ENCODE measurements around the gene TRAPPC3.
A peak's percentile ranks its signal among the peaks of the same experiment; 100 is the strongest.

The TRAPPC3 gene

DNA sequence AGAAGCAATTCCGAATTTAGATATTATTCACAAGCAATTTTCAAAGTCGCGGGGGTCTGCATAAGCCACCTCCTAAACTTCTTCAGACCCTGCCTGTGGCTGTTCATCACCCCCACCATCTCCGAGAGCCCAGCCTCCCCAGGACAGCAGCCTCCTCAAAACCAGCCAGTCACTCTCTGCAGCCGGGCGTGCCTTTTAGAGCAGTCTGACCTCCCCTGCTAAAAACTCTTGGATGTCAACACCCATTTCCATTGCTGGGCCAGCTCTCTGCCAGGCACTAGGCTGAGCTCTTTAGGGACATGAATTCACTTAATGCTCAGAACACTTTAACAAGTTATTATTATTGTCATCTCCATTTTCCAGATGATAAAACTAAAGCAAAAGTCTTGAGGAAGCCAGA is 48.9 kb downstream of the TRAPPC3 start:
- no peak for DNase-seq (ENCODE audit: low read depth, low spot score)

GRCh38 chr1:36099681-36100341 is 49.5 kb downstream of the TRAPPC3 start:
- DNase-seq (ENCODE audit: low read depth, low spot score) = no peak

DNA sequence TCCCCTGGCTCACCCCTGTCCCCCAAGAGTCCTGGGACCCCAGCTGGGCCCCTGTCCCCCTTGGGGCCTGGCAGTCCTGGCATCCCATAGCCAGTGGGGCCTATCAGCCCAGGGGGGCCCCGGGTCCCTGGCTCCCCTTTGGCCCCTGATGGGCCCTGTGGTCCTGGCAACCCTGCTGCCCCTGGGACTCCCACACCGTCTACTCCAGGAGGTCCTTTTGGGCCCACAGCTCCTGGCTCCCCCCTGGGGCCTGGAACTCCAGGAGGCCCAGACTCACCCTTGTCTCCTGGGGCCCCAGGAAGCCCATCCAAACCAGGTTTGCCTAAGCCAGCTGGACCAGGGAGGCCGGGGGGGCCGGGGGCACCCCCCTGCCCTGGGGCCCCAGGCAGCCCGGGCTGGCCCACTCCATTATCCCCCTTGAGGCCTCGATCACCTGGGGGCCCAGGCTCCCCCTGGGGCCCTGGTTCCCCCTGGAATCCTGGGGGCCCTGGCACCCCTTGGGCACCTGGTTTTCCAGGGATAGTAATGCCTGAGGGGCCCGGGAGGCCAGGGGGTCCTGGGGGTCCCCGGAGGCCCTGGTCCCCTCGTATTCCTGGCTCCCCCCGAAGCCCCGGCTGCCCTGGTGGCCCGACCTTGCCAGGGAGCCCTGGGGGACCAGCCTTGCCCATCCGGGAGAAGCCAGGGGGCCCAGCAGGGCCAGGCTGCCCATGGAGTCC is 50.5 kb downstream of the TRAPPC3 start:
- DNase-seq (ENCODE audit: low read depth, low spot score) = no peak

DNA sequence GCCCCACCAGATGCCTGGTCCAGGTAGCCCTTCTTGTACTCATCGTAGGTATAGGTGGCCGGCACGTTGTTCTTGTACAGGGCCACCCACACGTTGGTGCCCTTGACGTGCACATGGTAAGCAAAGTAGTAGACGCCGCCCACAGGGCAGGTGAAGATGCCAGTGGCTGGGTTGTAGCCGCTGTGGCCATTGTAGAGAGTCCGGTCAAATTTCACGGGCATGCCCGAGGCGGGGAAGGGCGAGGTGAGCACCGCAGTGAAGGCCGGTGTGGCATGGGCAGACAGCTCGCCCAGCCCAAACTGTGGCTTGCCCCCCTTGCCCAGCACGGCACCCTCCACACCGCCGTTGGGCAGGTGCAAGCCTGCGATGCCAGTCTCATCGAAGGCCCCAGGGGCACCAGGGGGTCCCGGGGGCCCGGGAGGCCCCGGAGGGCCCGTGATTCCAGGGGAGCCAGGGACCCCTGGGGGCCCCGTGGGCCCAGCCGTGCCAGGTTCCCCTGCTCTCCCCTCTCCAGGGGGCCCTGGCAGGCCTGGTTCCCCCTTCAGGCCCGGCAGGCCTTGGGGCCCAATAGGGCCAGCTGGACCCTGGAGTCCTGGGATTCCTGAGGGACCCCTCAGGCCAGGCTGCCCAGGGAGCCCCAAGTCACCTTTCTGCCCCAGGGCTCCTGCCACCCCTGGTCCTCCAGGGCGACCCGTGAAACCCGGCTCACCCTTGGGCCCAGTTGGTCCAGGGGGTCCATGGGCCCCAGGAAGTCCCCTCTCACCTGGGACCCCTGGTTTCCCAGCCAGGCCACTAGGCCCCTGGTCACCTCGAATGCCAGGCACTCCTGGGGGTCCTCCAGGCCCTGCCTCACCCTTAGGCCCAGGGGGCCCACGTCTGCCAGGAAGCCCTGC is 51.3 kb downstream of the TRAPPC3 start:
- no peak for DNase-seq (ENCODE audit: low read depth, low spot score)

DNA sequence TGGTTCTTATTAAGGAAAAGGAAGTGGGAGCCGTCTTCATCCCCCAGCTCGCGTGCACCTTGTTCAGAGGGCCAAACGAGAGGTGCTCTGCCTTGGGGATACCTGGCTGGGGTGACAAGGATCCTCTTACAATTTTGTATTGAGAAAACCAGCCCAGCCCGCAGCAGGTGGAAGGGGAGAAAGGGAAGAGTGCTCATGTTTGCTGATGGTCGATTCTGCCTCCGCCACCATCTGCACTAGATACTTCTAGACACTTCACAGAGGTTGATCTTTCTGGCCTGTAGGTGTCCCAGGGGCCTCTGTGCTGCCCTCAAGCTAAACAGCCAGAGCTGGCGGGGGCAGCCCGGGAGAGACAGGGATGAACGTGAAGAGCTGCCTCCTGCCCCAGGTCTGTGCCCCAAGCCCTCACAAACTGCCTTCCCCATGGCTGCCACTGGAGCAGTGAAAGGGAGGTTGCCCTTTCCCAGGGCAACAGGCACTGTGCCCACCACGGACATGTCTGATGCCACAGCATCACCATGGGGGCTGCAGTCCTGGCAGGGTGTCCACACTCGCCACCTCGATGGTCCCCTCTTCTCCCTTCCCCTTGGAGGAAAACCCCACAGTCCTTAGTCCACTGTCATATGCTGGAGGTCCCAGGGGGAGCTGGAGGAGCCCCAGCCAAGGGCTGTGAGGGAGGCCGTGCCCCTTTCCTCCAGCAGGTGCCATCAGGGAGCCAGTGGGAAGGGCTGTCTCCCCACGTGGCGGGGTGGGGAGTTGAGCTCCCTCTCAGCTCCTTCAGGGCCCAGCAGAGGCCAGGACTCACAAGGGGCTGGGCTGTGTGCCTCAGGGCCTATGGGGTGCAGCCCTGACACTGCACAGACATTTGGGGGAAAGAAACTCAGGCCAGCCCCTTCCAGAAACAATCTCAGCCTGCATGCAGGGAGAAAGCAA is 52.5 kb downstream of the TRAPPC3 start:
- no peak for DNase-seq (ENCODE audit: low read depth, low spot score)

GRCh38 chr1:36095760-36096405 is 53.4 kb downstream of the TRAPPC3 start:
- DNase-seq (ENCODE audit: low read depth, low spot score) = no peak

DNA sequence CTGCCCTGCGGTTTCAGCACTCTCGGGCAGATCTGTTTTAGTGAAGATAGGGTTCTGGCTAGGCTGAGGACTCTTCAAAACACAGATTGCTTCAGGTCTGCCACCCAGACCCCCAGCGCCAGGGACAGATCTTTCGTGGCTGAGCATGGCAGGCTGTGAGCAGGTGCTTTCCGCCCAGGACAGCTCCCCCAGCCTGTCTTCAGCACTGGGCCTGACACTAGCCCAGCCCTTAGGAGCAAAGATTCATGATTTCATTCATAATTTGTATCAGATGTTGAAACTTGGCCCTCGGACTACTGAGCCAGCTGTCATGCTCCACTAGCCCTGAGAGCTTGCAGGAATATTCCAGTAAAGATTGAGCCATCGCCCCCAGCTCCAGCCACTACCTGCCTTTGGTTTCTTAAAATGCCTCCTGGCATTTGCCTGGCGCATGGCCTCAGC is 54.6 kb downstream of the TRAPPC3 start:
- DNase-seq (ENCODE audit: low read depth, low spot score) = no peak

DNA sequence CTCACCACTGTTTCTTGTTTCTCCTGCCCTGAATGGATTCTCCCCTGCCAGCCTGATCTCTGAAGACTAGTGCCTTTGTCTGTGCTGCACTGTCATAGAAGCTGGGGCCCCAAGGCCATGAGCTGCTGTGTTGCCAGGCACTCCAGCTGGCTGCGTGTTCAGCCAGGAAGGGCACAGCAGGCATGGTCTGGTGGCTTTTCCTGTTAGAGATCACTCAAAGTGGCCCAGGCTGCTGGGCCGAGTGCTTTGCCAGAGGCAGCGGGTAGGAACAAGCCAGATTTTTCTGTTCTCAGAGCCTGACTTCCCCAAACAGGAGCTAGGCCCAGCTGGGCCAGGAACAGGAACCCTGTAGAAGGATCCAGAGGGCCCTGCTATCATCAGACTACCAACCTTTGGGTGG is 55.4 kb downstream of the TRAPPC3 start:
- no peak for DNase-seq (ENCODE audit: low read depth, low spot score)

- no peak for DNase-seq (ENCODE audit: low read depth, low spot score)
Measured at GRCh38 chr1:36093226-36093625, 56.1 kb downstream of the TRAPPC3 start.

- DNase-seq (ENCODE audit: low read depth, low spot score) = no peak
Measured at GRCh38 chr1:36092798-36093185, 56.5 kb downstream of the TRAPPC3 start.

DNA sequence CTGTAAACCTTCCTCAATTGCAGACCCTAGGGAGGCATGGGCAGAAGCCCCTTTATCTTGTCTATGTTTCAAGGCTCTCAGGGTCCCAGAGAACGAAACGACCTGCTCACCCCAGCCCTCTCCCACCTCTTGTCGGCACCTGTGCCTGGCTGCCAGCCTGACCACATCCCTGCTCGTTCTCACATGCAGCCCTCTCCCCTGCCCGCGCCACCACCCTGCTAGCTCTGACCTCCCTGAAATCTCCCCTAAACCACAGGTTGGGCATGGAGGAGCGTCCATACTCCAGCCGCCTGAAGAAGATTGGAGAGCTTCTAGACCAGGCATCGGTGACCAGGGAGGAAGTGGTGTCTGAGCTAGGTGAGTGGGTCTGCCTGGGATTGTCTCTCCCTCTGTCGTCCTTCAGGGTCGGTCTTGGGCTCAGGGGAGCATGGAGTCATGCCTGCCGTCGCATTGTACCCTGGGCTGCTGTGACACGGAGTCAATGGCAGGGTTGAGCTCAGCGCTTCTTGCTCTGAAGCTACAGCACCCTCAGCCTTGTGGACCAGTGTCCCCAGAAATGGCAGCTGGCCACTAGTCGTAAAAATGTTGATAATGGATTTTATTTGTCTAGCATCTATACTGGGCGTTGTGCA is 57.0 kb downstream of the TRAPPC3 start:
- DNase-seq (ENCODE audit: low read depth, low spot score) = no peak

DNA sequence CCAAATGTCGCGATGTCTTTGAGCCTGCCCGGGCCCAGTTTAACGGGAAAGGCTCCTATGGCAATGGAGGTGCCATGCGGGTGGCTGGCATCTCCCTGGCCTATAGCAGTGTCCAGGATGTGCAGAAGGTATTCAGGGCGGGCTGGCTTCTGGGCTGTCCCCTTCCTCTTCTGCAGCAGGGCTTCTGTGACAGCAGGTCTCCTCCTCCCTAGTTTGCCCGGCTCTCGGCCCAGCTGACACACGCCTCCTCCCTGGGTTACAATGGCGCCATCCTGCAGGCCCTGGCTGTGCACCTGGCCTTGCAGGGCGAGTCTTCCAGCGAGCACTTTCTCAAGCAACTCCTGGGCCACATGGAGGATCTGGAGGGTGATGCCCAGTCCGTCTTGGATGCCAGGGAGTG is 57.6 kb downstream of the TRAPPC3 start:
- DNase-seq (ENCODE audit: low read depth, low spot score) = no peak

DNA sequence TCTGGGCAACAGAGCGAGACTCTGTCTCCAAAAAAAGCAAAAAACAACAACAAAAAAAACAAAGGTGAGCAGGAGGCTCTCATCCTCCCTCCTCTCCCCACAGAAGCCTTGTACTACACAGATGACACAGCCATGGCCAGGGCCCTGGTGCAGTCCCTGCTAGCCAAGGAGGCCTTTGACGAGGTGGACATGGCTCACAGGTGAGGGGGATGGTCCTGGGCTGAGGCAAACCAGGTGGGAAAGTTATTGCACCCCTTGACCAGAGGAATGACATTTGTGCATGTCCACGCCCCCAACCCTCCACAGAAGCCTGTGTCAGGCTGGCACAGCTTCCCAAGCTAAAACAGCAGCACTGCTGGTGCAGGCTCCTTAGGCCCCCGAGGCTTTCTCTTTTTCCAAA is 58.1 kb downstream of the TRAPPC3 start:
- no peak for DNase-seq (ENCODE audit: low read depth, low spot score)

DNA sequence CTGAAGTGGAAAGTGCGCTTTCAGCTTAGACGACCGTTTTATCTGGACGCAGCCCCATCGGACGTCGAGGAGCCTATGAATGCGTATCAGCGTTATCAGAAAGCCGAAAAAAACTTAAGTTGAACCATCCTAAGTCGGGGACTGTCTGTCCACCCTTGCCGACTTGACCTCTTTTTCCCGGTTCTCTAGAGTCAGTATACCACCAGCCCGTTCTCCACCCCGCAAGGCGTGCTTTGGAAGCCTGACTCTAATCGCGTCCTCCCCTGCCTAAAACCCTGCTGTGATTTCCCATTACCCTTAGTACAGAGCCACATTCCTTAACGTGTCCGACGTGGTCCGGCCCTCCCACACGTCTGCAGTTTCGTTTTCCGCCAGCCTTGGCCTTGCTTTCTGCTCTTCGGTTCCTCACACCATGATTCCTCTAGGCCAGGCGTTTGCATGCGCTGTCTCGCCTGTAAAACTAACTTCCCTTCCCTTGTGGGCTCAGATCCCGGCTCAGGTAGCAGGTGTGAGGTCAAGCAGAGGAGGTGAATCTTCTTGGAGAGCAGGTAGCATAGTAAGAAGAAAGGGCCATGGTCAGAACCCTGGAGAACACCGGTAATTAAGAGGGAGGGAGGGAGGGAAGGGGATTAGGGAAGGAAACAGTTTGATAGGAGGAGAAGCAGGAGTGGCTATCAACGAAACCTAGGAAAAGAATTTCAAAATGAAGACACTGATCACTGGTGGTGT is 59.7 kb downstream of the TRAPPC3 start:
- DNase-seq (ENCODE audit: low read depth, low spot score) = no peak

DNA sequence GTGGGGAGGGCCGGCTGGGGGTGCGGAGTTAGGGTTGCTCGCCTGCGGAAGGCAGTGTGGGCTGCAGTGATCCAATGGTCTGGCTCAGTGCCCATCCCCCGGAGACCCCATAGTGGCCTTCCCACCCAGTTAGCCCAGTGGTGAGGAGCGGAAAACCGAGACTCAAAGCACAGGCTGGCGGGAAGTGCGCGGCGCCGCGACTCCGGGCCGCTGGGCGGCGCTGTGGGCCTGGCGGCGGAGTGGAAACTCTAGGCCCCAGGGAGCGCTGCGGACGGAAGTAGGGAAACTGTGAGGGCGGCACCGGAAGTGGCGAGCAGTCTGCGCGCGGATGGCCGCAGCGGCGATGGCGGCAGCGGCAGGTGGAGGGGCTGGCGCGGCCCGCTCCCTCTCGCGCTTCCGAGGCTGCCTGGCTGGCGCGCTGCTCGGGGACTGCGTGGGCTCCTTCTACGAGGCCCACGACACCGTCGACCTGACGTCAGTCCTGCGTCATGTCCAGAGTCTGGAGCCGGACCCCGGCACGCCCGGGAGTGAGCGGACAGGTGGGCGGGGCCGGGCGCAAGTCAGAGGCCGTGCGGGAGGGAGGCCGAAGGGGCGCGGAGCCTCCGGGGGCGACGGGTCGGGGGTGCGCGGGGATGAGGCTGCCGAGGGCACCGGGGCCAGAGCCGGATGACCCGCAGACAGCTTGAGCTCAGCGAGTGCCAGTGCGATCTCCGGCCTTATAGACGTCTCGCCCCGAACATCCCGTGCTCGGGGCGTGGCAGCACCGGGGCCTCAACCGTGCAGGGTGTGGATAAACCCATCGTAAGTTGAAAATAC is 60.5 kb downstream of the TRAPPC3 start, which contains the start of gene ADPRS:
ADPRS (plus strand) TSS at position 316 of the 816 bp plus-strand sequence; CDS start at position 329, 13 bp downstream.
- DNase-seq (ENCODE audit: low read depth, low spot score) = peak; percentile 63

- no peak for DNase-seq (ENCODE audit: low read depth, low spot score)
Measured at GRCh38 chr1:36088265-36088576, 61.1 kb downstream of the TRAPPC3 start.

GRCh38 chr1:36087233-36088123 is 61.8 kb downstream of the TRAPPC3 start:
- DNase-seq (ENCODE audit: low read depth, low spot score) = no peak
